ENCODE results near the gene MKI67. TPM values are rescaled to one million over a fixed set of nuclear protein-coding genes. Genes with fewer than 3 reads are reported as not detected.

MKI67 gene
- total and polyA plus RNA-seq, 2 donors (not counting 1 experiment from before 2014, with no cell fraction given): 0.36 to 0.47 TPM

GRCh38 chr10:128087884-128088709 lies 38.1 kb downstream of the MKI67 start:
- Histone ChIP-seq H3K4me1 (ENCODE audit: control insufficient read depth in 2 of 2, insufficient read depth in 2 of 2, low read length in 2 of 2) (no peaks in the 10 kb centered on the region), H3K4me3 (ENCODE audit: control extremely low read depth in 1 of 5, extremely low read depth in 1 of 5, insufficient read depth in 1 of 5, low read depth in 2 of 5, low read length in 4 of 5) (no peak overlapping the region), H3K4me2 (replicated peaks; ENCODE audit: low read depth, low read length, poor library complexity, severe bottlenecking) (no peak overlapping the region), H3K9ac (ENCODE audit: low read length) (no peak overlapping the region), H3K36me3 (replicated peaks in 1 of 2; ENCODE audit: control extremely low read depth in 1 of 2, control insufficient read depth in 1 of 2, extremely low read depth in 1 of 2, insufficient read depth in 2 of 2, low read length in 1 of 2) (peaks cover 0 to 4% of the 10 kb centered on the region in 2 experiments), H3K27ac (ENCODE audit: low read length in 2 of 2) (no peak overlapping the region), H3K79me2 (ENCODE audit: control insufficient read depth, insufficient read depth, low read length) (no peaks in the 10 kb centered on the region), H4K20me1 (ENCODE audit: control insufficient read depth, insufficient read depth, low read length, poor library complexity, severe bottlenecking) (no peaks in the 10 kb centered on the region), H2AFZ (ENCODE audit: insufficient read depth, low read depth, low read length, poor library complexity, severe bottlenecking) (no peak overlapping the region), H3K9me3 (ENCODE audit: control extremely low read depth in 1 of 3, control insufficient read depth in 2 of 3, insufficient read depth in 1 of 3, low read length in 2 of 3) (no peaks in the 10 kb centered on the region), H3K27me3 (replicated peaks in 1 of 4; ENCODE audit: control extremely low read depth in 1 of 4, control insufficient read depth in 3 of 4, insufficient read depth in 4 of 4, low read length in 3 of 4) (no peaks in the 10 kb centered on the region)
- ChIA-PET POLR2A (no interaction called here), CTCF (no interaction called here)
- Mint-ChIP-seq H3K27me3 (no peaks in the 10 kb centered on the region), H3K4me3 (no peak overlapping the region), H3K27ac (no peak overlapping the region), H3K9me3 (ENCODE audit: insufficient read depth) (no peaks in the 10 kb centered on the region), H3K4me1 (no peaks in the 10 kb centered on the region)
- intact Hi-C loops (cut with micrococcal nuclease): no loop called here
- ATAC-seq (ENCODE audit: low read depth) (no peak), DNase-seq (no peak)
- TF ChIP-seq CTCF (IDR thresholded peaks at IDR 0.05): no peak
- TF ChIP-seq EZH2 (IDR thresholded peaks at IDR 0.05; ENCODE audit: borderline replicate concordance, insufficient read depth, low read depth, low read length, poor library complexity, severe bottlenecking): no peak
- 73% methylated on average over 9 of the region's 12 CpGs for WGBS (ENCODE audit: insufficient coverage)

- 86% methylated on average over 1 of the region's 7 CpGs for WGBS (ENCODE audit: insufficient coverage)
- no peaks in the 10 kb centered on the region for H3K79me2 ChIP-seq (ENCODE audit: control insufficient read depth, insufficient read depth, low read length)
- intact Hi-C loops (cut with micrococcal nuclease): no loop called here
- POLR2A ChIA-PET: no interaction called here
- H3K9me3 ChIP-seq (ENCODE audit: control extremely low read depth in 1 of 3, control insufficient read depth in 2 of 3, insufficient read depth in 1 of 3, low read length in 2 of 3): no peaks in the 10 kb centered on the region
- no peak overlapping the region for H3K9ac ChIP-seq (ENCODE audit: low read length)
- no peak overlapping the region for H2AFZ ChIP-seq (ENCODE audit: insufficient read depth, low read depth, low read length, poor library complexity, severe bottlenecking)
- Mint-ChIP-seq H3K27me3 (no peaks in the 10 kb centered on the region), H3K9me3 (ENCODE audit: insufficient read depth) (no peaks in the 10 kb centered on the region), H3K4me1 (no peaks in the 10 kb centered on the region), H3K27ac (no peak overlapping the region), H3K4me3 (no peak overlapping the region)
- H3K4me3 ChIP-seq (ENCODE audit: control extremely low read depth in 1 of 5, extremely low read depth in 1 of 5, insufficient read depth in 1 of 5, low read depth in 2 of 5, low read length in 4 of 5): no peak overlapping the region
- H3K27ac ChIP-seq (ENCODE audit: low read length in 2 of 2): no peak overlapping the region
- ATAC-seq (ENCODE audit: low read depth) (no peak), DNase-seq (no peak)
- H3K4me1 ChIP-seq (ENCODE audit: control insufficient read depth in 2 of 2, insufficient read depth in 2 of 2, low read length in 2 of 2): no peaks in the 10 kb centered on the region
- CTCF ChIA-PET: interaction anchor here (0.9 to 1.5 kb wide), 2 partner anchors 10 to 53 kb away, joined by 3 read pairs; no protein-coding TSS in a partner anchor
- peaks cover 0 to 4% of the 10 kb centered on the region in 2 experiments for H3K36me3 ChIP-seq (replicated peaks in 1 of 2; ENCODE audit: control extremely low read depth in 1 of 2, control insufficient read depth in 1 of 2, extremely low read depth in 1 of 2, insufficient read depth in 2 of 2, low read length in 1 of 2)
- no peak overlapping the region for H3K4me2 ChIP-seq (replicated peaks; ENCODE audit: low read depth, low read length, poor library complexity, severe bottlenecking)
- H4K20me1 ChIP-seq (ENCODE audit: control insufficient read depth, insufficient read depth, low read length, poor library complexity, severe bottlenecking): no peaks in the 10 kb centered on the region
- no peak for TF ChIP-seq CTCF (IDR thresholded peaks at IDR 0.05)
- TF ChIP-seq EZH2 (IDR thresholded peaks at IDR 0.05; ENCODE audit: borderline replicate concordance, insufficient read depth, low read depth, low read length, poor library complexity, severe bottlenecking): no peak
- no peaks in the 10 kb centered on the region for H3K27me3 ChIP-seq (replicated peaks in 1 of 4; ENCODE audit: control extremely low read depth in 1 of 4, control insufficient read depth in 3 of 4, insufficient read depth in 4 of 4, low read length in 3 of 4)
Measured at GRCh38 chr10:128087146-128087883, 38.9 kb downstream of the MKI67 start.

All from B cell (primary cell).